Gastroesophageal sphincter (tissue), 3 donors: Measurements from ENCODE around the gene LSM7.

Source experiments
- CTCF ChIP-seq, 4 experiments: fragments of 200-600 bp in 2 of 4; fragments of 450-650 bp in 2 of 4; sonication (generic) in 1 of 4; IDR thresholded peaks; one replicate each; pipeline ENCODE4 v1.5.1; 2017 to 2019; ENCODE audit warnings: antibody characterized with exemption in 4 of 4, mild to moderate bottlenecking in 2 of 4, moderate library complexity in 2 of 4
- POLR2A ChIP-seq, 2 donors: fragments of 450-650 bp; IDR thresholded peaks; one replicate each; pipeline ENCODE4 v1.6.1; 2017; ENCODE audit warnings: antibody characterized with exemption in 2 of 2, mild to moderate bottlenecking in 2 of 2, moderate library complexity in 1 of 2

GRCh38 chr19:2321565-2322283, 6.7 kb downstream of the LSM7 start:
- TF ChIP-seq CTCF (IDR thresholded peaks at IDR 0.05) (no peak), POLR2A (IDR thresholded peaks at IDR 0.05) (no peak)
